Mesenchymal stem cell (in vitro differentiated cells and primary cell): ENCODE data around the gene EGFL6.

Experiments
- DNase-seq: peaks from one replicate; pipeline ENCODE4 v3.0.0-alpha.2; 2013
- H2AFZ ChIP-seq: one replicate; pipeline ENCODE4 v1.6.1; 2013; ENCODE audit warnings: low read depth, mild to moderate bottlenecking, control low read depth, inconsistent platforms, low read length, moderate library complexity
- H2AK5ac ChIP-seq: 2 replicates; pipeline ENCODE4 v1.6.1; 2013; ENCODE audit warnings: low read length, moderate library complexity, mild to moderate bottlenecking, inconsistent platforms; ENCODE audit not compliant: severe bottlenecking
- H2BK120ac ChIP-seq: one replicate; pipeline ENCODE4 v1.6.1; 2013; ENCODE audit warnings: low read depth, mild to moderate bottlenecking, inconsistent platforms, low read length, moderate library complexity
- H2BK12ac ChIP-seq, 2 experiments: one replicate each; pipeline ENCODE4 v1.6.1; 2013; ENCODE audit warnings: inconsistent platforms in 2 of 2, low read length in 2 of 2, mild to moderate bottlenecking in 2 of 2, moderate library complexity in 2 of 2, control low read depth in 1 of 2
- H2BK15ac ChIP-seq: one replicate; pipeline ENCODE4 v1.6.1; 2013; ENCODE audit warnings: mild to moderate bottlenecking, low read depth, inconsistent platforms; ENCODE audit not compliant: poor library complexity, severe bottlenecking
- H2BK5ac ChIP-seq: 2 replicates; pipeline ENCODE4 v1.6.1; 2013; ENCODE audit warnings: low read depth, mild to moderate bottlenecking, low read length, control low read depth, inconsistent platforms; ENCODE audit not compliant: poor library complexity, severe bottlenecking
- H3K14ac ChIP-seq, 2 experiments: one replicate each; pipeline ENCODE4 v1.6.1; 2013; ENCODE audit warnings: inconsistent platforms in 2 of 2, low read length in 2 of 2, control low read depth in 1 of 2, mild to moderate bottlenecking in 1 of 2, moderate library complexity in 1 of 2
- H3K18ac ChIP-seq, 2 experiments: one replicate each; pipeline ENCODE4 v1.6.1; 2013; ENCODE audit warnings: inconsistent platforms in 2 of 2, low read length in 2 of 2, control low read depth in 1 of 2, low read depth in 1 of 2, mild to moderate bottlenecking in 1 of 2
- H3K23ac ChIP-seq, 2 experiments: one replicate each; pipeline ENCODE4 v1.6.1; 2013; ENCODE audit warnings: inconsistent platforms in 2 of 2, low read length in 2 of 2, mild to moderate bottlenecking in 2 of 2, moderate library complexity in 2 of 2, control low read depth in 1 of 2
- H3K27ac ChIP-seq: 2 replicates; pipeline ENCODE4 v1.5.1; 2013; ENCODE audit warnings: mild to moderate bottlenecking, moderate library complexity, low read length, control low read depth, inconsistent platforms; ENCODE audit not compliant: poor library complexity, severe bottlenecking
- H3K27me3 ChIP-seq, 2 experiments: 2 replicates each; pipeline versions ENCODE4 v1.6.1 to v1.7.0; 2013; ENCODE audit warnings: low read length in 2 of 2, mild to moderate bottlenecking in 2 of 2, moderate library complexity in 2 of 2, control low read depth in 1 of 2, inconsistent platforms in 1 of 2; ENCODE audit not compliant: control insufficient read depth in 1 of 2, insufficient read depth in 1 of 2
- H3K36me3 ChIP-seq, 2 experiments: 2 replicates each; pipeline versions ENCODE4 v1.6.1 to v1.7.0; 2013; ENCODE audit warnings: low read length in 2 of 2, control low read depth in 1 of 2, inconsistent platforms in 1 of 2, low read depth in 1 of 2, mild to moderate bottlenecking in 1 of 2; ENCODE audit not compliant: insufficient read depth in 2 of 2, control insufficient read depth in 1 of 2
- H3K4ac ChIP-seq, 2 experiments: one replicate each; pipeline ENCODE4 v1.6.1; 2013; ENCODE audit warnings: inconsistent platforms in 2 of 2, low read length in 2 of 2, mild to moderate bottlenecking in 2 of 2, moderate library complexity in 2 of 2, control low read depth in 1 of 2, low read depth in 1 of 2
- H3K4me1 ChIP-seq: 2 replicates; pipeline ENCODE4 v1.6.1; 2013; ENCODE audit warnings: low read depth, low read length, control low read depth; ENCODE audit not compliant: control insufficient read depth, insufficient read depth
- H3K4me2 ChIP-seq: 2 replicates; pipeline ENCODE4 v1.6.1; 2013; ENCODE audit warnings: low read length, mild to moderate bottlenecking, inconsistent platforms; ENCODE audit not compliant: poor library complexity, severe bottlenecking
- H3K4me3 ChIP-seq, 2 experiments: 2 replicates each; pipeline versions ENCODE4 v1.5.1 to v1.7.0; 2013; ENCODE audit warnings: low read length in 2 of 2, mild to moderate bottlenecking in 2 of 2, control low read depth in 1 of 2, low read depth in 1 of 2; ENCODE audit not compliant: insufficient read depth in 1 of 2
- H3K79me1 ChIP-seq: replicated peaks from 2 replicates; pipeline ENCODE4 v1.6.1; 2013; ENCODE audit warnings: mild to moderate bottlenecking, control low read depth, low read length, inconsistent platforms; ENCODE audit not compliant: poor library complexity, severe bottlenecking
- H3K9ac ChIP-seq: 2 replicates; pipeline ENCODE4 v1.7.0; 2013; ENCODE audit warnings: mild to moderate bottlenecking, low read length, moderate library complexity
- H3K9me3 ChIP-seq: 2 replicates; pipeline ENCODE4 v1.7.0; 2013; ENCODE audit warnings: mild to moderate bottlenecking, low read length; ENCODE audit not compliant: control insufficient read depth
- H4K8ac ChIP-seq: one replicate; pipeline ENCODE4 v1.6.1; 2013; ENCODE audit warnings: inconsistent platforms, mild to moderate bottlenecking, low read length, moderate library complexity
- H4K91ac ChIP-seq: one replicate; pipeline ENCODE4 v1.6.1; 2013; ENCODE audit warnings: mild to moderate bottlenecking, low read length, inconsistent platforms
- WGBS: methylation state at CpG from one replicate; pipeline ENCODE4 v1.1.7; 2013; ENCODE audit warnings: mixed read lengths; 5-methylcytosine and 5-hydroxymethylcytosine counted together

The EGFL6 gene

DNA sequence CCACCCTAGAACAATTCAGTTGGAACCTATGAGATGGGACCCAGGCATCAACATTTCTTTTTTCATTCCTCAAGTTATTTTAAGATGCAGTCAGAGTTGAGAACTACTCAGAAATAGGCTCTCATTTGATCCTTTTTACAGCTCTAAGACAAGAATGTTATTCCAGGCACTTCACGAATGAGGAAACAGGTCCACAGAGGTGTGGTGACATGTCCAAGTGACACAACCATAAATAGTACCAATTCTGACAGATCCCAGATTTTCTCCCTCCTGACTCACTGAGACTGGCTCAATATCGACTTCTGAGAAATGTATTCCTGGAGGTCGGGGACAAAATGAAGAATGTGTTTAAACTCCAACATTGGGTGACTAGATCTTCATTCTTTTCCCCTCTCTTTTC is 94.6 kb downstream of the EGFL6 start:
- Histone ChIP-seq H3K4me2 (no peak overlapping the region), H3K4me1 (peaks cover 1% of the 10 kb centered on the region), H4K91ac (no peak overlapping the region), H3K18ac (no peak overlapping the region), H2AK5ac (no peak overlapping the region), H3K79me1 (no peaks in the 10 kb centered on the region), H3K14ac (no peak overlapping the region), H3K4me3 (no peak overlapping the region), H3K23ac (no peak overlapping the region), H3K27ac (no peak overlapping the region), H4K8ac (no peak overlapping the region), H2BK5ac (no peak overlapping the region), H3K9me3 (no peaks in the 10 kb centered on the region), H3K27me3 (peaks cover 0 to 10% of the 10 kb centered on the region in 2 experiments), H2BK12ac (no peak overlapping the region), H2BK120ac (no peak overlapping the region), H2AFZ (no peak overlapping the region), H2BK15ac (no peak overlapping the region), H3K36me3 (peaks cover 0 to 7% of the 10 kb centered on the region in 2 experiments), H3K4ac (no peak overlapping the region), H3K9ac (no peak overlapping the region)
- no peak for DNase-seq
- 57% methylated on average over 1 of the region's 3 CpGs for WGBS

DNA sequence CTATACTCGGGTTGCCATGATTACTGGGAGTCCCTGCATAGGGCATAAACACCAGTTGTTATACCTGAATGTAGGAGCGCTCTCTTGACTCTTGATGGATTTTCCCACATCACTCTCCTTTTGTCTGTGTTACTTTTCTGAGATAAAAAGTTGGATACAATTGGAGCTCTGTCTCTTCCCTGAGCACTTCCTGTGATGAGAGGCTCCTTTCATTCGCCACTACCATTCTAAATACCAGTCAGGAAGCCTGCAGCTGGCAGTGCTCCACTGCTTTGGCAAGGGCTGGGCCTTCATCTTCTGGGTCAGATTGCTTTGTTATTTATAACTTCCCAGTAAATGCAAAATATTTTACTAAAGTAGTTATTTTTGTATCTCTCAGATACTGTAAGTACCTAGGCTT is 97.4 kb downstream of the EGFL6 start:
- Histone ChIP-seq H3K14ac (no peak overlapping the region), H2BK5ac (no peak overlapping the region), H3K27me3 (peaks cover 0 to 26% of the 10 kb centered on the region in 2 experiments), H2BK12ac (no peak overlapping the region), H3K27ac (no peak overlapping the region), H3K4me3 (no peak overlapping the region), H2BK120ac (no peak overlapping the region), H3K9ac (no peak overlapping the region), H3K36me3 (peaks cover 0 to 7% of the 10 kb centered on the region in 2 experiments), H3K4ac (no peak overlapping the region), H2AFZ (no peak overlapping the region), H3K4me2 (no peak overlapping the region), H4K8ac (no peak overlapping the region), H3K23ac (no peak overlapping the region), H3K4me1 (peaks cover 1% of the 10 kb centered on the region), H2BK15ac (no peak overlapping the region), H4K91ac (no peak overlapping the region), H3K79me1 (no peaks in the 10 kb centered on the region), H3K18ac (no peak overlapping the region), H3K9me3 (peaks cover 5% of the 10 kb centered on the region), H2AK5ac (no peak overlapping the region)
- no peak for DNase-seq
- 100% methylated on average over 1 of the region's 3 CpGs for WGBS

DNA sequence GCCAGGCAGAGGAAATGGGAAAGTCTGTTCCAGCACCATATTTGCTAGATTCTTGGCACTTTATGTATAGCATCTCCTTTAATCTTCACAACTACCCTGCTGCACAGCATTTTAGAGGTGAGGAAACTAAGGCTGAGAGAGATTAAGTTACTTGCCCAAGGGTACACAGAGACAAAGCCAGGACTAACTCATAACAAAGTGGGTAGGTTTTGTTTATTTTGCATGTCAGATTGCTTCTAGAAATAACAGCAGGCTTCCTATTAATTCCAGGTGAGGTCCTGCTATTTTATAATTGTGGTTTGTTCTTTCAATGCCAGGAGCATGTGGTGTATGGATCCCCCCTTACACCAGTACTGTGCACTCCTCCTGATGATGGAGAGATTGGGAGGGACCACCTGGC is 98.5 kb downstream of the EGFL6 start:
- H3K18ac ChIP-seq = no peak overlapping the region
- H3K27me3 ChIP-seq = peaks cover 0 to 30% of the 10 kb centered on the region in 2 experiments
- no peak overlapping the region for H3K4me3 ChIP-seq
- no peak overlapping the region for H2BK15ac ChIP-seq
- peaks cover 0 to 7% of the 10 kb centered on the region in 2 experiments for H3K36me3 ChIP-seq
- no peak overlapping the region for H2BK120ac ChIP-seq
- H2AK5ac ChIP-seq = no peak overlapping the region
- no peak overlapping the region for H3K14ac ChIP-seq
- no peak overlapping the region for H3K27ac ChIP-seq
- H4K8ac ChIP-seq = no peak overlapping the region
- DNase-seq = no peak
- H2AFZ ChIP-seq = no peak overlapping the region
- no peak overlapping the region for H2BK5ac ChIP-seq
- H2BK12ac ChIP-seq = peak overlapping the region in 1 of 2 experiments; percentile 31
- peaks cover 5% of the 10 kb centered on the region for H3K9me3 ChIP-seq
- H3K23ac ChIP-seq = no peak overlapping the region
- no peak overlapping the region for H4K91ac ChIP-seq
- no peak overlapping the region for H3K9ac ChIP-seq
- no peak overlapping the region for H3K4ac ChIP-seq
- H3K4me1 ChIP-seq = peaks cover 1% of the 10 kb centered on the region
- H3K79me1 ChIP-seq = no peaks in the 10 kb centered on the region
- no peak overlapping the region for H3K4me2 ChIP-seq

DNA sequence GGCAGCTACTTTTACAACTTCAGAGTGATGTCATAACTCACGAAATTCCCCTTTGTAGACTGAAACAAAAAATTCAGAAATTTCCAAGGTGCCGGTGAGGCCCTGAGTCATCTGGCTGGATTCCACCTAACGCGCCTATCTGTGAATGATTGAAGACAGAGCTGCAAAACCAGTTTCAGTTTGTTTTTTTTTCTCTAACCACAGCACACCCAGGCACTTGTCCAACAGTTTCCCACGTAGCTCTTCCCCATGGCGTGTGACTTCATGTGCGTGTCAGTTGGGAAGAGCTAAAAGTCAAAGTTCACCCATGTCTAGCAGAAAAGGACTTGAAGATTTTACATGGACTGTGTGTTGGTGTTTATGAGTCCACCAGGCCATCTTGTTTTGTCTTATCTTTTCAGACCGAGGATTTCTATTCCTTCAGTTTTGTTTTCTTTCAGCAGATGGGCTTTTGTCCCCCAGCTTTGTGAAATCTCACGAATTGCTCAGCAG is 99.9 kb downstream of the EGFL6 start:
- Histone ChIP-seq H4K8ac (no peak overlapping the region), H3K9me3 (peaks cover 5% of the 10 kb centered on the region), H3K36me3 (no peaks in the 10 kb centered on the region), H3K4me1 (peaks cover 1% of the 10 kb centered on the region), H2BK5ac (no peak overlapping the region), H3K9ac (peak overlapping the region; percentile 72), H4K91ac (no peak overlapping the region), H3K23ac (no peak overlapping the region), H3K79me1 (no peaks in the 10 kb centered on the region), H3K4ac (no peak overlapping the region), H3K27me3 (peaks cover 0 to 35% of the 10 kb centered on the region in 2 experiments), H2BK120ac (no peak overlapping the region), H3K27ac (peak overlapping the region; percentile 89), H2AFZ (no peak overlapping the region), H2AK5ac (no peak overlapping the region), H2BK15ac (no peak overlapping the region), H2BK12ac (no peak overlapping the region), H3K18ac (no peak overlapping the region), H3K4me3 (no peak overlapping the region), H3K4me2 (no peak overlapping the region), H3K14ac (no peak overlapping the region)
- 11% methylated on average over 6 of the region's 9 CpGs for WGBS
- DNase-seq = peak; percentile 98
